Measurements from ENCODE around the gene DCAF11. TPM values are rescaled to one million over a fixed set of nuclear protein-coding genes. Genes with fewer than 3 reads are reported as not detected.

Gene DCAF11
- total RNA-seq, 2 experiments from 2014 or later = 74.8 to 75.3 TPM

DNA sequence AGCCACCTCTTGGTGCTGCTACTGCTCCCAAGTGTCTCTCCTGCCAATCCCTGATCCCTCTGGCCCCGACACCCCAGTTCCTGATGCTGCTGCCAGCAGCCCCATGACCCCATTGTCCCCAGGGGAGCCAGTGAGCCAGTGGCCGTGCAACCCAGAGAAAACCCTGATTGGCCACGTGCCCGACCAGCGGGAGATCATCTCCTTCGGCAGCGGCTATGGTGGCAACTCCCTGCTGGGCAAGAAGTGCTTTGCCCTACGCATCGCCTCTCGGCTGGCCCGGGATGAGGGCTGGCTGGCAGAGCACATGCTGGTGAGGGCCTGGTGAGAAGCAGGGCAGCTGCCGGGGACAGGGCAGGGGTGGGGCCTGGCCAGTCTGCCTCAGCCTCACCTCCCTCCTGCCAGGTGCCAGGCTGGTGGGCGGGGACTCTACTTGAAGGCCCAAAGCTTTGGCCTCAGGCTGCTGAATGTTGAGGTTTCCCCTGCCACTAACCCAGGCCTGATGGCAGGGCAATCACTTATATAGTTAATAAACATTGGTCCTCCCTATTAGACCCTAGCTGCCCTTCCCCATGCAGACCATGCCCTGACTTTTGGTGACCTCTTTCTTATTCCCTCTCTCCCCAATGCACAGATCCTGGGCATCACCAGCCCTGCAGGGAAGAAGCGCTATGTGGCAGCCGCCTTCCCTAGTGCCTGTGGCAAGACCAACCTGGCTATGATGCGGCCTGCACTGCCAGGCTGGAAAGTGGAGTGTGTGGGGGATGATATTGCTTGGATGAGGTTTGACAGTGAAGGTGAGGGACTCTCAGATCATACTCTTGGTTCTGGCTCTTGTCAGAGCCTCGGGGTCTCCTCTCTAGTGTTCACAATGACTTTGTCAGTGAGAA lies 15.4 kb upstream of the DCAF11 start:
- ATAC-seq (ENCODE audit: poor library complexity) (no peak), DNase-seq (no peak)
- Mint-ChIP-seq H3K4me1 (ENCODE audit: low read depth) (peaks cover 23% of the 10 kb centered on the region), H3K27ac (no peak overlapping the region), H3K27me3 (no peaks in the 10 kb centered on the region), H3K9me3 (no peaks in the 10 kb centered on the region), H3K4me3 (no peak overlapping the region), H3K36me3 (ENCODE audit: low read depth) (peaks cover 51% of the 10 kb centered on the region)
- Histone ChIP-seq H3K4me1 (ENCODE audit: insufficient read depth, low read length) (peaks cover 16% of the 10 kb centered on the region), H3K27me3 (ENCODE audit: control insufficient read depth in 1 of 2, insufficient read depth in 2 of 2, low read length in 2 of 2) (no peaks in the 10 kb centered on the region), H3K27ac (ENCODE audit: low read depth in 1 of 2, low read length in 2 of 2) (no peak overlapping the region), H3K36me3 (ENCODE audit: insufficient read depth, low read length) (peaks cover 54% of the 10 kb centered on the region), H3K9me3 (ENCODE audit: control insufficient read depth in 1 of 2, insufficient read depth in 1 of 2, low read length in 2 of 2) (no peaks in the 10 kb centered on the region), H3K4me3 (ENCODE audit: low read length) (no peak overlapping the region)
- intact Hi-C loops (cut with DNase I, micrococcal nuclease) = loop anchor here in 1 of 2 experiments (10.0 kb wide), 1 partner anchor 124 kb away; no protein-coding TSS in a partner anchor
- TF ChIP-seq, protein P1, sequence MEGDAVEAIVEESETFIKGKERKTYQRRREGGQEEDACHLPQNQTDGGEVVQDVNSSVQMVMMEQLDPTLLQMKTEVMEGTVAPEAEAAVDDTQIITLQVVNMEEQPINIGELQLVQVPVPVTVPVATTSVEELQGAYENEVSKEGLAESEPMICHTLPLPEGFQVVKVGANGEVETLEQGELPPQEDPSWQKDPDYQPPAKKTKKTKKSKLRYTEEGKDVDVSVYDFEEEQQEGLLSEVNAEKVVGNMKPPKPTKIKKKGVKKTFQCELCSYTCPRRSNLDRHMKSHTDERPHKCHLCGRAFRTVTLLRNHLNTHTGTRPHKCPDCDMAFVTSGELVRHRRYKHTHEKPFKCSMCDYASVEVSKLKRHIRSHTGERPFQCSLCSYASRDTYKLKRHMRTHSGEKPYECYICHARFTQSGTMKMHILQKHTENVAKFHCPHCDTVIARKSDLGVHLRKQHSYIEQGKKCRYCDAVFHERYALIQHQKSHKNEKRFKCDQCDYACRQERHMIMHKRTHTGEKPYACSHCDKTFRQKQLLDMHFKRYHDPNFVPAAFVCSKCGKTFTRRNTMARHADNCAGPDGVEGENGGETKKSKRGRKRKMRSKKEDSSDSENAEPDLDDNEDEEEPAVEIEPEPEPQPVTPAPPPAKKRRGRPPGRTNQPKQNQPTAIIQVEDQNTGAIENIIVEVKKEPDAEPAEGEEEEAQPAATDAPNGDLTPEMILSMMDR (IDR thresholded peaks at IDR 0.05) = no peak
- POLR2A ChIA-PET = no interaction called here
- CTCF ChIA-PET = interaction anchor here (2.2 kb wide), 1 partner anchor 10 kb away, joined by 5 read pairs; no protein-coding TSS in a partner anchor

DNA sequence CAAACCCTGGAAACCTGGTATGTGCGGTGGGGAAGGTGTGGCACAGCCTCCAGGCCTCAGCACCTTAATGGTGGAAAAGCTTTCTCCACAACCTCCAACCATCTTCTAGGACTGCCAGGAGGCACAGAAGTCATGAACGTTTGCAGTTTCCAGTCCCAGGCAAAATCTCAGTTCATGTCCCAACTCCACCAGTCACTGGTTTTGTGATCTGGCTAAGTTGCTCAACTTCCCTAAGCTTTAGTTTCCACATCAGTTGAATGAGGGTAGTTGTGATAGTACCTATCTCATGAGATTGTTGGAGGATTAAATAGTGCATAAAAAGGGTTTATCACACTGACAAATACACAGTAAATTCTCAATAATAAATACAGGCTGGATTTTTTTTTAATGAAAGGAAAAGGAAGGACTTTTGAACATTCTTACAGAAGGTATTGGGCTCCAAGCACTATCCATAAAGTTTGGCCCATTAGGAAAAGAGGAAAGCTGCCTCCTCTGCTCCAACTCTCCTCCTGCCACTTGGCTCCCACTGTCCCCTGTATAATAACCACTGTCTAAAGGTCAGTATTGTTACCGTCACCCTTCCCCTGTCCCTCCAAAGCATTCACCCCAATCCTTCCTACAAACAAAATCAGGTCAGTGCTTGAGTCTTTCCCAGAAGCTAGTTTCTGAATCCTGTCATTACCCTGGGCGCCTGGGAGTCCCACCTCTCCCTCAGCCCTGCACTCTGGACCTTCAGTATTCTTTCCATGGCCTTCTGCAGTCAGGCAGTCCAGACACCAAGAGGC lies 14.2 kb upstream of the DCAF11 start:
- peaks cover 13% of the 10 kb centered on the region for H3K4me1 Mint-ChIP-seq (ENCODE audit: low read depth)

More for the DNA sequence above, 14.2 kb upstream of the DCAF11 start:
- intact Hi-C loops (cut with DNase I, micrococcal nuclease) = loop anchor here in 1 of 2 experiments (5.0 kb wide), 1 partner anchor 468 kb away; no protein-coding TSS in a partner anchor
- Mint-ChIP-seq H3K27me3 (no peaks in the 10 kb centered on the region), H3K9me3 (no peaks in the 10 kb centered on the region), H3K4me3 (no peak overlapping the region), H3K27ac (no peak overlapping the region), H3K36me3 (ENCODE audit: low read depth) (peaks cover 45% of the 10 kb centered on the region)
- CTCF ChIA-PET = interaction anchor here (0.8 to 2.2 kb wide), 2 partner anchors 8 to 10 kb away, joined by 3 to 5 read pairs; no protein-coding TSS in a partner anchor
- H3K4me3 ChIP-seq (ENCODE audit: low read length) = no peak overlapping the region
- H3K36me3 ChIP-seq (ENCODE audit: insufficient read depth, low read length) = peaks cover 56% of the 10 kb centered on the region
- H3K27me3 ChIP-seq (ENCODE audit: control insufficient read depth in 1 of 2, insufficient read depth in 2 of 2, low read length in 2 of 2) = no peaks in the 10 kb centered on the region
- no peak overlapping the region for H3K27ac ChIP-seq (ENCODE audit: low read depth in 1 of 2, low read length in 2 of 2)
- POLR2A ChIA-PET = no interaction called here
- H3K4me1 ChIP-seq (ENCODE audit: insufficient read depth, low read length) = peaks cover 5% of the 10 kb centered on the region
- TF ChIP-seq, protein P1 (IDR thresholded peaks at IDR 0.05) = no peak
- no peak for ATAC-seq (ENCODE audit: poor library complexity)
- H3K9me3 ChIP-seq (ENCODE audit: control insufficient read depth in 1 of 2, insufficient read depth in 1 of 2, low read length in 2 of 2) = no peaks in the 10 kb centered on the region
- no peak for DNase-seq
